ENCODE data around the gene LMAN2. TPM values are rescaled to one million over a fixed set of nuclear protein-coding genes. Genes with fewer than 3 reads are reported as not detected.
"Not testable (repeated sequence)": the region's sequence is repeated elsewhere in the genome, so short reads cannot be mapped to it uniquely, and the experiment has no call there.

Gene LMAN2
- total RNA-seq, 6 experiments from 2014 or later: 103 to 297 (median 160) TPM

- 66% methylated on average over 7 of the region's 8 CpGs for WGBS (ENCODE audit: insufficient coverage, low coverage, low lambda C conversion rate, missing lambda C conversion rate)
- peak in 1 of 3 donors; percentile 55 for DNase-seq
- Histone ChIP-seq H3K27me3 (no peaks in the 10 kb centered on the region), H3K27ac (peak overlapping the region in 2 of 3 donors; percentile 12 to 94), H3K9me3 (no peaks in the 10 kb centered on the region), H3K4me3 (peak overlapping the region in 1 of 3 donors; percentile 68), H3K36me3 (no peaks in the 10 kb centered on the region), H3K4me1 (peaks cover 0 to 64% (median 30%) of the 10 kb centered on the region in 4 donors)
- intact Hi-C loops (cut with DNase I): no loop called here
- no peak for ATAC-seq
- no peak for TF ChIP-seq CTCF (IDR thresholded peaks at IDR 0.05)
- no peak for TF ChIP-seq POLR2A (IDR thresholded peaks at IDR 0.05)
These were observed 10.8 kb upstream of the LMAN2 start for GRCh38 chr5:177362292-177362609.

- no peaks in the 10 kb centered on the region for H3K36me3 ChIP-seq
- H3K9me3 ChIP-seq: no peaks in the 10 kb centered on the region
- TF ChIP-seq CTCF (IDR thresholded peaks at IDR 0.05): no peak
- TF ChIP-seq POLR2A (IDR thresholded peaks at IDR 0.05): no peak
- peaks cover 0 to 69% (median 30%) of the 10 kb centered on the region in 4 donors for H3K4me1 ChIP-seq
- intact Hi-C loops (cut with DNase I): no loop called here
- ATAC-seq (no peak), DNase-seq (peak in 1 of 3 donors; percentile 57)
- H3K27me3 ChIP-seq: no peaks in the 10 kb centered on the region
- 53% methylated on average over 6 of the region's 6 CpGs for WGBS (ENCODE audit: insufficient coverage, low coverage, low lambda C conversion rate, missing lambda C conversion rate)
- peak overlapping the region in 1 of 3 donors; percentile 68 for H3K4me3 ChIP-seq
- peak overlapping the region in 2 of 3 donors; percentile 12 to 94 for H3K27ac ChIP-seq
These were observed 10.2 kb upstream of the LMAN2 start for GRCh38 chr5:177361418-177362291.

- ATAC-seq; H3K9me3 ChIP-seq; H3K27me3 ChIP-seq; H3K36me3 ChIP-seq; intact Hi-C loops (cut with DNase I); H3K4me3 ChIP-seq: not testable (repeated sequence)
- DNase-seq: peak in 1 of 3 donors; percentile 22
- WGBS (ENCODE audit: insufficient coverage, low coverage, low lambda C conversion rate, missing lambda C conversion rate): no CpG with 5 or more reads among the region's 7 CpGs
- peak overlapping the region in 1 of 3 donors; percentile 94 for H3K27ac ChIP-seq
- H3K4me1 ChIP-seq: peaks cover 0 to 62% (median 26%) of the 10 kb centered on the region in 4 donors
These were observed 9.3 kb upstream of the LMAN2 start for GRCh38 chr5:177360740-177361139.

GRCh38 chr5:177359860-177360259 lies 8.4 kb upstream of the LMAN2 start:
- Histone ChIP-seq H3K27me3 (no peaks in the 10 kb centered on the region), H3K4me1 (peaks cover 0 to 65% (median 27%) of the 10 kb centered on the region in 4 donors), H3K4me3 (peak overlapping the region in 1 of 3 donors; percentile 64), H3K27ac (peak overlapping the region in 1 of 3 donors; percentile 94), H3K36me3 (no peaks in the 10 kb centered on the region), H3K9me3 (no peaks in the 10 kb centered on the region)
- DNase-seq: peak in 1 of 3 donors; percentile 17
- 67% methylated on average over 1 of the region's 3 CpGs for WGBS (ENCODE audit: insufficient coverage, low coverage, low lambda C conversion rate, missing lambda C conversion rate)
- no peak for TF ChIP-seq POLR2A (IDR thresholded peaks at IDR 0.05)
- intact Hi-C loops (cut with DNase I): no loop called here
- ATAC-seq: no peak

GRCh38 chr5:177359451-177359851 lies 8.0 kb upstream of the LMAN2 start:
- Histone ChIP-seq H3K4me3 (peak overlapping the region in 2 of 3 donors; percentile 56 to 64), H3K9me3 (no peaks in the 10 kb centered on the region), H3K27me3 (no peaks in the 10 kb centered on the region), H3K27ac (peak overlapping the region; percentile 76 to 94 (median 81)), H3K4me1 (peaks cover 0 to 69% (median 27%) of the 10 kb centered on the region in 4 donors), H3K36me3 (no peaks in the 10 kb centered on the region)
- TF ChIP-seq POLR2A (IDR thresholded peaks at IDR 0.05) (no peak), CTCF (IDR thresholded peaks at IDR 0.05) (no peak)
- ATAC-seq (peak in 3 of 4 donors; percentile 7 to 22 (median 11)), DNase-seq (peak in 2 of 3 donors; percentile 62 to 72)
- 17% methylated on average over 1 of the region's 6 CpGs for WGBS (ENCODE audit: insufficient coverage, low coverage, low lambda C conversion rate, missing lambda C conversion rate)
- intact Hi-C loops (cut with DNase I): no loop called here

All from right lobe of liver (tissue), 6 donors.